IPS DF 4.7 (cell line): ENCODE measurements around the gene LRRK1.

ENCODE experiments used
- DNase-seq: peaks from one replicate; pipeline ENCODE4 v3.0.0-alpha.2; 2013; ENCODE audit warnings: low spot score; ENCODE audit errors: extremely low read depth

Gene LRRK1

DNA sequence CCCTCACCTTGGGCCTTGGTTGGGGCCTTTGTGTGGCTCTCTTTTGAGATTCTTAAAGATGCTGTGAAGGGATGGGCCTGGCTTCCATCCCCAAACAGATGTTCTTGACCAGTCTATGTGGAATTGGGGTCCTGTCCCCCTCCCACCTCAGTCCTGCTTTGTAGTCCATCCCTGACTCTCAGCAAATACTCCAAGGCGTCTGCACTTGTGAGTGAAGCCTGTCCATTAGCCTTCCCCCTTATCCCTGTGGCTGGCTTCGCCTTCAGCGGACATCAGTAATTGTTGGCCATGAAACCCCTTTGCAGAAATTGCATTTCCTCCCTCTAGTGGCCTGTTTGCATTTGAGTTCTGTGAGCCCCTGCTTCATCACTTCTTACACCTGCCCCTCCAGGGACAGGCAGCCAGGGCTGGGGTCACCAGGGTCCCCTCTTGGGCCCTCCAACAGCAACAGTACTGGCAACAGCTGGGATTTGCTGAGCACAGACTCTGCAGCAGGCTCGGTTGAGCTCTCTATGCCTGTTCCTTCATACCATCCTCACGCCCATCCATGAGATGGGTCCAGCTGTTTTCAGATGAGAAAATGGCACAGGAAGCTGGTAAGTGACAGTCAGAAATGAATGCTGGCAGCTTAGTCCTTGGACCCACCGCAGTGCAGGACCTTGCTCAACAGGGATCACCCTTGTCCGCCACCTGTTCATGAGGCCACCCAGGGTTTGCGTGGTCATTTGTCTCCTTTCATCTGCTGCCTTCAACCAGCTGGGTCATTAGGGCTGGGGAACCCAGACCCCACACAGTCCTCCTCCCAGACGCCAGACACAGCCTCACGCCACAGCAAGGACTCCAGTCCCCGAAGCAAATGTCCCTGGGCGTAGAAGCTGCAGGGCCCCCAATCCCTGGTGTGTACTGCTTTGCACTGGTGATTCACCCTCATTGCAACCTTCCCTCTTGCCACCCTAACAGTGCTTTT, 8.9 kb upstream of the LRRK1 start:
- DNase-seq: no peak

DNA sequence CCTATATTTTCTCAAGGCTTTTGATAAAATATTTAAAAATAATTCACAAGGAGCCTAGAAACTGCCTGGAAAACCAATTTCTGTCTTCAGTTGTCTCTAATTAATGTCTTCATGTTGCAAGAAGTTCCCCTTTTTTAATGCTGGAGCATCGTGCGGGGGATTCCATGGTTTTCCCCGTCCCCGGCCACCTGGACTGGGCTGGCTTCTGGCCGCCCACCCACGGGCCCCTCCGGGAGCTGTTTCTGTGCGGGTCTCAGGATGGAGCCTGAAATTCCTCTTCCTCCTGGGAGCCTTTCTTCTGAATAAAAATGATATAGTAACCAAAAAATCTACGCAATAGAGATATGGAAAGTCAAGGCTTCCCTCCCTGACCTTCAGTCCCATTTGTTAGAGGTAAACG, 8.1 kb upstream of the LRRK1 start:
- DNase-seq: no peak

DNA sequence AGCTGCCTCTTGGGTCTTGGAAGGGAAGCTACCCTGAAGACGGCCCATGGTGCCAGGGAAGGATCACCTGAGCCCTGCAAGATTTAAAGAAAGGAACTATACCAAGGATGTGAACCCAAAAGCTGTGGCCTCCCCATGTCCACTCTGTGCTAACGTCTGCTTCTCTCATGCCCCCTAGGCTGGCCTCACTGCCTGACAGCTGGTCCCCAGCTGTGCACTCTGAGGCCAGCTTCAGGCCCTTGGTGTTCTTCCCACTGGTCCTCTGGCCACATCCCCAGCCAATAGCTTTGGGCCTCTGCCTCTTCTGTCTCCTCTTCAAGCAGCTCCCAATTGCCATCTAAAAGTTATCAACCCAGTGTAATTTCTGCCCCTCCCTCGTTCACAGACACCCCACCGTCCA, 5.2 kb upstream of the LRRK1 start:
- no peak for DNase-seq

DNA sequence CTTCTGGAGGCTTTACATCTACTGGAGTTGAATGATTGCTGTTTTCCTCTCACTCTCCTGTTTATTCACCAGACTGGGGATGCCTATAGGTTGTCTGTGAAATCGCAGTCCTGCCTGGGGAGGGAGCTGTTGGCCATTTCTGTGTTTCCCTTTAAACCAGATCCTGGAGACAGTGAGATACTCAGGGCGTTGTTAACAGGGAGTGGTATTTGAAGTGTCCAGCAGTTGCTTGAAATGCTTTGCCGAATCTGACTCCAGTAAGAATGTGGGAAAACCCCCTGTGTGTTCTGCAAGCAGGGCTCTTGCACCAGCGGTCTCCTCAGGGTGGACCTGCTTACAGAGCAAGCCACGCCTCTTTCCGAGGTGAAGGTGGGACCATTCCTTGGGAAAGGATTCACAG, 4.3 kb upstream of the LRRK1 start:
- no peak for DNase-seq

DNA sequence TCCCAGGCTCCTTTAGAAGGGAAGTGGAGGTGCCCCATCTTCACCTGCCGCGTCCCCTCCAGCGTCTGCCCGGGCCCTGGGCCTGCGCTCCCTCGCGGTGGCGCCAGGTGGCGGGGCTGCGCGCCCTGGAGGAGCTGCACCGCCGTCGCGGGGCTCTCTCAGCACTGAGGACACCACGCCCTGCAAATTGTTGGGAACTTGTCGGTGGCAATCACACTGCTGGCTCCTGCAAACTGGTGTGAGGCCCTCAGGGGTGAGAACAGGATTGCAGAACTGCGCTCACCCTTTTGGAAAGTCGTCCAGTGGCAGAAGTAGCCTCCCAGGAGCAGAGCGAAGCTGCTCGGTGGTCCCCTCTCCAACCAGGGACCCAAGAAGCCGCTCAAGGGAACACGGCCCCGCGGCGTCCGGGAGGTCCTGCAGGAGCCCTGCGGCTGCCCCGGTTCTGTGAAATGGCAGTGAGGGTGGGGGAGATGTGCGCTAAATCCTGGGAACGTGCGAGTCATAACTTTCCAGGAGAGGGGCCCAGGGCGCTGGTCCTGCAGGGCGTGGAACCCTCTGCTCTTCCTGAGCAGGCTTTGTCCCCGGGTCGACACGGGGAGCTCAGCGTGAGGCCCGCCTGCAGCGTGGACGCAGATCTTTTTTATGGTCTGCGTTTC, 995 bp upstream of the LRRK1 start:
- DNase-seq: peak; percentile 62

DNA sequence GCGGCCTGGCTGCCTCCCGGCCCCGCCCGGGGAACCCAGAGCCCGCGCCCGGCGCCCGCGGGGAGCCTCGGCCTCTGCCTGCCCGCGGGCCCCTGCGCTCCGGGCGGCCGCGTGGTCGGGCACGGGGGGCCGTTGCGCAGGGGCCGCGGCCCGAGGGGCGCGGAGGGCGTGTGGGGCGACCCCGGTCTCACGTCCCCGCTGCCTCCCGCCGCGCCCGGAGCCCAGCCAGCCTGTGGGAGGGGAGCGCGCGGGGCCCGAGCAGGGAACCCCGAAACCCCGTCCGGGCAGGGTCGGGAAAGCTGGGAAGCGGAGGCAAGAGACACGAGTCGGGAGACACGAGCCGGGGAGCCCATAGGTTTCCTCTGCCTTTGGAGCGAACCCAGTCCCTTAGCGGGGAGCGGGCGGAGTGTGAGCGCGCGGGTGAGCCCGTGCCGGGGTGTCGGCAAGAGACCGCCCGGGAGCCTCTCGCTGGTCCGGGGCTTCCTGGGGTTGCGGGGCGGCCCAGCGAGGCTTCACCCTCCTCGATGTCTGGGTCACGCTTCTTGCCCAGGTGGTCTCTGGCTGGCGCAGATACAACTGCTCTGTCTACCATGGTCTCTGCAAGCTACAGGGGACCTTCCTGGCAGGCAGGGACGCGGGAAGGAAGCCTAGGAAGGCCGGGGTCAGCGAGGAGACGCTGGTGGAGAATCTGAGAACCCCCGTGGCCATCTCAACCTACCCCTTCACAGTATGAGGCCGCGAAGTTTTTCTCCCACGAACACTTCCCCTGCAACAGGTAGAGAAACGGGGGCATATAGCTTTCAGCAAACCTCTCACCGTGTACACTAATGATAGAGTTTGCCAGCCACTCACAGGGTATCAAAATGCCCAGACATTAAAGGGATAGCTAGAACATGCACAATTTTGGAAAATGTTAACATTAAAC, 586 bp downstream of the LRRK1 start:
- DNase-seq: no peak

DNA sequence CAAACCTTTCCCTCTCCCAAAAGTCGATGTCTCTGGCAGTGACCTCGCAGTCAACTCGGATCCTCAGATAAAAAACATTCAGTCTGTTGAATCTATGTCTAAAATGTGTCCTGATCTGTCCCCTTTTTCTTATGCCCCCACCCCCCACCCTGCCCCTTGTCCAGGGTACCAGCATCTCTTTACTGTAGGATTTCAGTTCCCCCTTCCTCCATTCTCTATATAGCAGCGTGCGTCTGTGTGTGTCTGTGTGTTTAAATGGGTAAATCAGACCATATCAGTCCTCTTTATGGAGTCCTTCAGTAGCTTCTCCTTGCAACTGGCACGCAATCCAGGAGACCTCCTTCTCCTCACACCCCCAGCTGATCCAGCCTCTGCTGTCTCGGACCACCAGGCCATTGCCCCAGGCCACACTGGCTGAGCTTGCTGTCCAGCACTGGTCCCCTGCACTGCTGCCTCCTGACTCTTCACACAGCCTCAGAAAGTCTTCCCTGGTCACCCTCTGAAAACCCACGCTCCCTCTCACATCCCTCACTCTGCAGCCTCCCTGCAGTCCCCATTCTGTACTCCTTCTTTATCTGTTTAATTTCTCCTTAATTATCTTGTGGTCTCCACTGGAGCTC, 1.5 kb downstream of the LRRK1 start:
- no peak for DNase-seq

DNA sequence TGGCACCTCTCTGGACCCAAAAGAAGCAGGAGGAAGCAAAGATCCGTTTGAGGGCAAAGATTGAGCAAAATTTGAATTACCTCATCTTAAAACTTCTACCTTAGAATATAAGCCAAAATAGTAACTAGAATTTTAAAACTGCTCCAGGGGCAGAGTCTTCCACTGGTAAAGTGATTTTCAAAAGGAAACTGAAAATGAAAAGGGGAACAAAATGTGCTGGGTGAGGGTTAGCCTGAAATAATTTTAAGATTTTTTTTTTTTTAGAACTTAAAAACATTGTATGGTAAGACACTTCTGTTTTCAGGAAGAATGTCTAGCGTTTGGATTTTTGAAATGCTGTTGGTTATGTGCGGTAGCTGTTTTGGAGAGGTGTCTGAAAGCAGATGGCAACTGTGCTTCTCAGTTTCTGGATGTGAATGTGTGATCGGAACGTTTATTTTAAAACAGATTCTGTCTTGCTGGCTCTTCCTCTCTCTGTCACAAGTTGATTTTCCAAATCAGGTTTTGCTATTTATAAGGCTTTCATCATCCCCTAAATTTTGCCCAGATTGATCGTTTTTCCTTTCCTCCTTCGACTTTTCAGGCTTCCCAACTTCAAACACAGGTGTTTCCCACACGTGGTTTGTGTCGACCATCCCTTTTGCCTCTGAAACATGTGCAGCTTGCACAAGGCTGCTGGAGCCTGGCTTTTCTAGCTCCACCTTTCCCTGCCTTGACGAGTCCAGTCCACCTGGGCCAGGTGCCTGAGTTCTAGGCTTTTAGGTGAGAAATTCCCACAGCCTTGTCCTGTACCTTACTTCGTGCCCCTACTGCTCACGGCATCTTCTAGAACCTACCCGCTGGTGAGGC, 3.3 kb downstream of the LRRK1 start:
- DNase-seq: no peak

DNA sequence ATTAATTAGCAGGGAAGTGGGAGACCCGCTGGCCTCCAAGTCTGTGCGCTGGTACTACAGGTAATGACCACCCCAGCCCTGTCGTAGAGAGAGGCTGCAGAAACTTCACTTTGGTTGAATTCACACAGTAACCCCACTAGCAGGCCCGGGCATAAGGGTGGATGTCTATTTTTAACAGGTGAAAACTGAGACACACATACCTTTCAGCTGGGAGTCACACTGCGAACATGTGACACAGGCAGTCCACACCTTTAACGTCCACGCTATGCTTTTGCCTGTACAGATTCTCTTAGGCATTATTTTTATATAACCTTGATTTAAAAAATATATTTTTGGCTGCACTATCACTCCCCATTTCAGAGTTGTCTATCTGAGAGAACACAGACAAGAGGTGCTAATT, 3.9 kb downstream of the LRRK1 start:
- DNase-seq: no peak

DNA sequence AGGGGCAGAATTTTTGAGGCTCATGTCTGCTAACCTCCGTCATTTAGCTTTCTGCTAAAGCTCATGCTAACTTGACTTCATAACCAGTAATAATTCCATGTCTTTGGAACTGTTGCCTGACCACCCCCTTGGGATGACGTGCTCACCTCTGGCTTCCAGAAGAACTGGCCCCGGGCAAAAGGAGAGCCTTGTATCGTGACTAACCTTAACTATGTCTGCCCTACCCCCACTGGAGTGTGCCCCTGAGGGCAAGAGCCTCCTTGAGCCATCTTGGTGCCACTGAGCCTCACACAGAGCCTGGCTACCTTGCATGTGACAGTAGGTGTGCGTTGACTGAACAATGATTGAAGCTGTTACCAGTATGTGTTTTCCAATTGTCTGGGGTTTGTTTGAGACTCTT, 4.7 kb downstream of the LRRK1 start:
- no peak for DNase-seq

DNA sequence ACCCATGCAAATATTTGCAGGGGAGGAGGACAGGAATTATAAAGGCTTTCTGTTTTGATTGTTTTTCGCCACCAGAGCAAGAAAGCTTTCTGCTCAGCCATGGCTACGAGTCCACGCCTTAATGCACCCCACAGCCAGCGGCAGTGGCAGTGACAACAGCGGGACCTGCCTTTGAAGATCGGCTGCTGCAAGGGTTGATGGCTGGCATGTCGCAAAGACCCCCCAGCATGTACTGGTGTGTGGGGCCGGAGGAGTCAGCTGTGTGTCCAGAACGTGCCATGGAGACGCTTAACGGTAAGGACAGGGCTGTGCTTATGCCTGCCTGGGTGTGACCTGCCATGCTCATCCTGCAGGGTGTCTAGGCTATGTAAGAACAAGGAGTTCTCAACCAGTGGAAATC, 5.3 kb downstream of the LRRK1 start:
- no peak for DNase-seq

DNA sequence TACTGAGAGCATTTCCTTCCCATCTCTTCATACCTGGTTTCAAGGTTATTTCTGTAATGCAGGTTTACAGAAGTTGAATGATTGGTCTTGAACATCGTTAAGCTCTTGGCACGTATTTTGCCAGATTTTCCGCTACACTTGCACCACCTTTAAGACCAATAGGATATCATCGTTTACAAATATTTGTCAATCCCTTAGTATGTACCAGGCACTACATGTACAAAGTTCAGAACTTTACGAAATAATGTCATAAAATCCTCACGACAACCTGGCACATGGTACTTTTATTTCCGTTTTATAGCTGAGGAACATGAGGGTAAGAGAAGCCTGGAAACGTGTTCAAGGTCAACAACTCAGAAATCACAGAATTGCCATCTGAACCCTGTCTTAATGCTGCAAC, 6.3 kb downstream of the LRRK1 start:
- no peak for DNase-seq

DNA sequence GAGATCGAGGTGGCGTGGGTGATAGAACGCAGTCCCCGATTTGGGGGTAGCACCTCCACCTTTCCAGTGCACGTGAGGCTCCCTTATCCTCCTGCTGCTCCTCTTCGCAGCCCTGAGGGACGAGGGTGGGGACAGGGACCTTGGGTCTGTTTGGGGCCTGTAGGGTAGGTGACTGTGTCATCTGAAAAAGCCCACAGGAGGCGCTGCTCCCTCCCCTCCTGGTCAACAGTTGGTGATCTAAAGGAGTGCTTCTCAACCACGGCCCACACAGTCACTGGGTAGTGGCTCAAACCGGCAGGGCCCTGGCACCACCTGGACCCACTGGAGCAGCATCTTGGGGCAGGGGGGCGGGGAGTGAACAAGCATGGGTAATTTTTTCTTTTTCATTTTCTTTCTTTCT, 7.1 kb downstream of the LRRK1 start:
- DNase-seq: no peak

DNA sequence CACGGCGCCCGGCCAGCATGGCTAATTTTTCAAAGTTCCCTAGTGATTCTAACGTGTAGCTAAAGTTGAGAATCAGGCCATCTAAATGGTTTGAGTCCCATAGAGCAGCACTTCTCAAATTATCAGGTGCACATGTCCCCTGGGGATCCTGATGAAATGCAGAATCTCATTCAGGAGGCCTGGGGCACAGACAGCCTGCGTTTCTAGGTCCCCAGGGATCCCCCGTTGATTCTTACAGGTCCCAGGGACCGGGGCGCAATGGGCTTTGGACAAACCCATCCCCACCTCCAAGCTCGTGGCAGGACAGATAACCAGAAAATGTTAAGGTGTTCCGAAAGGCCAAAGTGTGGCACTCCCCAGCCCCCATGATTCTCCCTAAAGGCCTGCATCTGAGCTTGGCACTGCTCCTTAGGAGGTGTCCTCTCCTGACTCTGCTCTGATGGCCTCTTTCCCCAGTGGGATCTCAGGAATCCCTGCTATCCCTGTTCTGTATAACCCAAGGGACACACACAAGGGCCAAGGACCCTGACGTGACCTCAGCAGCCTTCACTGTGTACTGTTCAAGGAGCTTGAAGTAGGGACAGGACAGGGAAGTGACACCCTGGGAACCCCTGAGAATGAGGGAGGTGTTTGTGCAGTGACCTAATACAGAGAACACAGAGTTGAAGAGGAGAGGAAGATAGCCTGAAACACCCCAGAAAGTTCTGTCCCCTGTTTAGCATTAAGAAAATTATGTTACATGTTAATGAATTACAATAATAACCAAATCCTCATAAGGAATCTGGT, 8.0 kb downstream of the LRRK1 start:
- no peak for DNase-seq

DNA sequence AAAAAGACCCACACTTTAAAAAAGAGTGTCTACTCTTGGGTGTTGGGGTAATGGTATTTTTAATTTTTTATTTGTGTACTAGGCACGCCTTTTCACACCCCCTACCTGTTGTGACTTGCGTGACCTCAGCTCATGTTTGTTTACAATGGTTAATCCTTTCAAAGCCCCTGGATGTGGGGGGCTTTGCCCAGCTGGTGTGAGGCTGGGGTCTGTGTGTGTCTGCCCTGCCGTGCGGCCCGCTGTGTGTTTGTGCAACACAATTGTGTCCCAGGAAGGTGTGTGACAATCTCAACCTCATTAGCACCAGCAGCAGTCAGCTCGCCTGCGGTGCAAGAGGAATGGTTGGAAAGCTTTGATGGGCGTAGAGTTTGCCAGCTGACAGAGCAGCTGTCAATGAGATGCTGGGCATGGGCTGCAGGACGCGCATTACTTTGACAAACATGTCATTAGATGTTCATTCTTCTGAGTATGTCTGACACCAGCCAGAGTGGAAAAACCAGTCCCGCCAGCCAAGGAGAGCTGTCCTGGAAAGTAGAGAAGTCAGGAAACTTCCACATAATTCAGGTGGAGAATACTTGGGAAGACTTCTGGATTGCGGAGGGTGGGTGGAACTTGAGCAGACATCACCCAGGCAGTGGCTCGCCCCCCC, 9.6 kb downstream of the LRRK1 start:
- DNase-seq: no peak

DNA sequence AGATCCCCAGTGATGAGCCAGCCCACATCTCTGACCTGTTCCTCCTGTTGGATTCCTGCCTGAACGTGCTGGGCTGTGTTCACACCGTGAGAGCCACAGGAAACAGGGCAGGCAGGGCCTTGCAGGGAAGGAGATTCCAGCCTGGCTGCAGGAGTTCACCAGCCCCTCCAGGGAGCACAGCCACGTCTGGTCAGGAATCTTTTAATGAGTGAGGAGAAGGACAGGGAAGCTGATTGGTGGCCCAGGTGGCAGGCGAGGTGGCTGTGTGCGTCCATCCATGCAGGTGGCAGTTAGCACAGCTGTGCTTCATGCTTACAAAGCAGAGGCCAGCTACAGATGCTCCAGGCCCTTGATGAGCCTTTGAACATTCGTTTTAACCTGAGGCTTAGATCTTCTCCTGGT, 10.5 kb downstream of the LRRK1 start:
- DNase-seq: no peak

DNA sequence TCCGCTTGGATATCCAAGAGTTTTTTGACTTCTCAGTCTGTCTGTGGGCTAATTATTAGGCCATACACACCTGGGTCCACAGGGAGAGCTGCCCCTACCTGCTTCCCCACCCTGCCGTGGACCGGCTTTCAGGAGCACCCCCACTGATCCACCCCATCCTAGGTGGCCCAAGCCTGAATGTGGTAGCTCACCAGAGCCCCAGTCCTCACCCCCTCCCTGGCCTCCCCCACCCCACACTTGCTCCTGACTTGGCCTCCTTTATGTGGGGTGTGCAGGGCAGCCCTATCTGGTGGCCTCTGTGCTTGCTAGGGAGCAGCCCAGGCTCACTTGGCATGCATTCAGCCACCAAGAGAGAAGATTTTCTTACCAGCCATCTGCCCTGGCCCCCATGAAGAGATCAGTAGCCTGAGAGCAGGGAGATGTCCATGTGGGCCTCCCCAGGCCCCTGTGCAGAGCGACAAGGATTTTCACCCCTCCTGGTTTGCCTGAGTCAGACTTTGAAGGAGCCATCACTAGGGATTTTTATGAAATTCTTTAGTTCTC, 11.2 kb downstream of the LRRK1 start:
- DNase-seq: no peak

DNA sequence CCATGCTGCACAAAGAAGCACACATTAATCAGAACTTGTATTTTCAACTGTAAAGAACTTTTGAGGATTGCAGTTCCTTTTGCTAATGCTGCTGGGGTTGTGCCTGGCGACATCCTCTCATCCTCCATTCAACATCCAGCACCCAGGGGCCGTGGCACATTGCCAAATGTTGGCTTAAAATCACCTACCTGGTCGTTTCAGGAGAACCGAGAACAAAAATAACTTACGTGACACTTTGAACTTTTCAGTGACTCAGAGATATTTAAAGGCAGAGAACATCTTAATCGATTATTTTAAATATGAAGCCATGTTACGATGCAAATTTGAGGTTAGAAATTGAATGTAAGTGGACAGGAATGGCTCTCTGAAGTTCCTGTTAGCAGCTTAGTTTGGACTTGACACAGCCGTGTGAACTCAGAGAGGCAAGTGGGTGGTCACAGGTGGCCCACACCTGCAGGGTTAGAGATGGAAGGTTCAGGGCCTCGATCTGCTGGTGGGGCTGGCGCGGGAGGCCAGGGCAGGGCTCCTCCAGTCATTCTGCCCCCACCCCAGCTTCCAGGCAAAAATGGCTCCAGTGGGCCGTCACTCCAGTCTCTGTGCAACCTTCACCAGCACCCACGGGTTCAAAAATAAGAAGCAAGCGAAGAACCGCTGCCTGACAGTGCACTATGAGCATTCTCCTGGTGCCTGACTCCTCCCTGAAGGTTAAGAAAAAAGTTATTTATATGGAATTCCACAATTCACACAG, 12.2 kb downstream of the LRRK1 start:
- no peak for DNase-seq
